Psoas muscle (tissue), 8 donors: ENCODE results near the gene CROT. TPM values are rescaled to one million over a fixed set of nuclear protein-coding genes. Genes with fewer than 3 reads are reported as not detected.

Source experiments
- ATAC-seq, 4 donors: fragments of 200-7000 bp; cut with Tn5 transposase; one replicate each; pipeline ENCODE4 v1.9.1; 2020; ENCODE audit warnings: moderate library complexity in 3 of 4, mild to moderate bottlenecking in 2 of 4
- DNase-seq, 2 donors: peaks; one replicate each; pipeline ENCODE4 v3.0.0-alpha.2; 2020
- H3K27ac ChIP-seq: fragments of 200-600 bp; one replicate; pipeline ENCODE4 v1.8.0; 2022
- H3K27me3 ChIP-seq, 3 donors: fragments of 200-600 bp in 1 of 3; one replicate each; pipeline versions ENCODE4 v1.6.1 to v1.8.0; 2013 to 2022; ENCODE audit warnings: low read length in 2 of 3, mild to moderate bottlenecking in 2 of 3, moderate library complexity in 1 of 3; ENCODE audit not compliant: insufficient read depth in 3 of 3
- H3K36me3 ChIP-seq, 2 donors: fragments of 200-600 bp in 1 of 2; one replicate each; pipeline versions ENCODE4 v1.6.1 to v1.8.0; 2013 to 2022; ENCODE audit warnings: low read depth in 1 of 2, mild to moderate bottlenecking in 1 of 2, moderate library complexity in 1 of 2; ENCODE audit not compliant: insufficient read depth in 1 of 2
- H3K4me1 ChIP-seq: fragments of 200-600 bp; one replicate; pipeline ENCODE4 v1.8.0; 2022
- H3K4me3 ChIP-seq: fragments of 200-600 bp; one replicate; pipeline ENCODE4 v1.8.0; 2022; ENCODE audit warnings: mild to moderate bottlenecking
- H3K9me3 ChIP-seq: fragments of 200-600 bp; one replicate; pipeline ENCODE4 v1.8.0; 2022
- CTCF ChIP-seq: fragments of 200-600 bp; IDR thresholded peaks from one replicate; pipeline ENCODE4 v1.8.0; 2022; ENCODE audit warnings: antibody characterized with exemption
- WGBS, 3 donors: extraction: QIAGEN DNeasy Blood & Tissue Kit; methylation state at CpG; one replicate each; pipeline versions ENCODE4 v1.1.6 to v1.1.7; 2013; 5-methylcytosine and 5-hydroxymethylcytosine counted together
- intact Hi-C, 2 donors: fragments of 100-400 bp; cut with DNase I; formaldehyde crosslinking; loops; one replicate each; pipeline versions ENCODE4 v1.11.0 to v1.14.2; 2022
- polyA plus RNA-seq, 3 donors: library from polyadenylated mRNA; stranded (reverse); fragments of 200-250 nt; gene quantifications; one replicate each; pipeline ENCODE4 v1.2.3, GENCODE V29; 2013
- total RNA-seq, 4 donors: library from RNA; stranded (reverse); fragmentation: NEBNext Ultra II Directional in 2 of 4; extraction: Animal tissue kit (Norgen Biotek cat#: 25700) in 2 of 4; gene quantifications; one replicate each; pipeline versions ENCODE4 v1.2.1 to v1.2.4, GENCODE V29; 2021 to 2023
- donor health status: healthy with polysubstance abuse.
- donor health status: DM: no; HTN: no; CAD: no; lungs with moderate emphysema.
- donor health status: Bipolar disorder and iron deficiency.
- donor health status: healthy.
- donor health status: DM: yes; HTN: yes; CAD: no.
- donor health status: DM: no; HTN: no; CAD: no.
- donor health status: DM: no; HTN: no; CAD: no.
- donor health status: DM: yes; HTN: yes; CAD: no.

The CROT gene
- total and polyA plus RNA-seq, 7 donors, result 3.1 to 12.4 (median 8.8) TPM

- Histone ChIP-seq H3K4me3 (no peak overlapping the region), H3K4me1 (peaks cover under 1% of the 10 kb centered on the region), H3K27me3 (no peaks in the 10 kb centered on the region), H3K9me3 (no peaks in the 10 kb centered on the region), H3K27ac (no peak overlapping the region), H3K36me3 (peaks cover 0 to 22% of the 10 kb centered on the region in 2 donors)
- 75 to 86% (median 76%) methylated on average over 5 of the region's 5 CpGs for WGBS, 3 donors
- intact Hi-C loops, result no loop called here
- TF ChIP-seq CTCF, result no peak
- DNase-seq (no peak), ATAC-seq (no peak)
Measured at GRCh38 chr7:87375662-87376435, 30.4 kb downstream of the CROT start.

GRCh38 chr7:87380905-87381304 lies 35.4 kb downstream of the CROT start:
- H3K27ac ChIP-seq, result no peak overlapping the region
- no peak overlapping the region for H3K4me3 ChIP-seq
- no peak for TF ChIP-seq CTCF
- ATAC-seq, result no peak
- DNase-seq, result no peak
- intact Hi-C loops, result no loop called here
- H3K4me1 ChIP-seq, result no peaks in the 10 kb centered on the region
- no peaks in the 10 kb centered on the region for H3K27me3 ChIP-seq
- H3K36me3 ChIP-seq, result peaks cover 0 to 65% of the 10 kb centered on the region in 2 donors
- 63 to 75% (median 67%) methylated on average over 5 of the region's 5 CpGs for WGBS, 3 donors
- H3K9me3 ChIP-seq, result no peaks in the 10 kb centered on the region

GRCh38 chr7:87391020-87391701 lies 45.7 kb downstream of the CROT start:
- Histone ChIP-seq H3K4me3 (no peak overlapping the region), H3K9me3 (no peaks in the 10 kb centered on the region), H3K27me3 (no peaks in the 10 kb centered on the region), H3K27ac (no peak overlapping the region), H3K36me3 (peaks cover 5 to 33% of the 10 kb centered on the region in 2 donors), H3K4me1 (no peaks in the 10 kb centered on the region)
- TF ChIP-seq CTCF, result no peak
- ATAC-seq (no peak), DNase-seq (no peak)
- WGBS, 3 donors, result 90 to 92% (median 90%) methylated on average over 8 of the region's 8 CpGs
- intact Hi-C loops, result no loop called here

- intact Hi-C loops, result no loop called here
- H3K36me3 ChIP-seq, result peaks cover 2 to 71% of the 10 kb centered on the region in 2 donors
- TF ChIP-seq CTCF, result no peak
Measured at GRCh38 chr7:87395442-87396020, 50.1 kb downstream of the CROT start.

More at GRCh38 chr7:87395442-87396020, 50.1 kb downstream of the CROT start:
- WGBS, 3 donors, result 75 to 89% (median 87%) methylated on average over 1 of the region's 1 CpG
- Histone ChIP-seq H3K27ac (no peak overlapping the region), H3K27me3 (no peaks in the 10 kb centered on the region), H3K9me3 (no peaks in the 10 kb centered on the region), H3K4me3 (no peak overlapping the region), H3K4me1 (no peaks in the 10 kb centered on the region)
- ATAC-seq (no peak), DNase-seq (no peak)
